Measurements from ENCODE around the gene ABCC8.

GRCh38 chr11:17516551-17517150 lies 40.0 kb upstream of the ABCC8 start:
- TF ChIP-seq CTCF (IDR thresholded peaks at IDR 0.05) (no peak), POLR2A (IDR thresholded peaks at IDR 0.05) (no peak)
